Mucosa of stomach (tissue), 1 donor: ENCODE measurements around the gene MTAP.

Source experiments
- H3K27me3 ChIP-seq: one replicate; pipeline ENCODE4 v1.7.0; 2013; ENCODE audit warnings: mild to moderate bottlenecking, low read length; ENCODE audit not compliant: control insufficient read depth, insufficient read depth
- H3K36me3 ChIP-seq: one replicate; pipeline ENCODE4 v1.7.0; 2013; ENCODE audit warnings: low read length; ENCODE audit not compliant: control insufficient read depth, insufficient read depth
- H3K4me1 ChIP-seq: one replicate; pipeline ENCODE4 v1.7.0; 2013; ENCODE audit warnings: mild to moderate bottlenecking, low read length; ENCODE audit not compliant: control insufficient read depth, insufficient read depth
- H3K4me3 ChIP-seq: one replicate; pipeline ENCODE4 v1.7.0; 2013; ENCODE audit warnings: low read length
- H3K9ac ChIP-seq: one replicate; pipeline ENCODE4 v1.7.0; 2013; ENCODE audit warnings: mild to moderate bottlenecking, low read length, moderate library complexity
- H3K9me3 ChIP-seq: one replicate; pipeline ENCODE4 v1.7.0; 2013; ENCODE audit warnings: mild to moderate bottlenecking, low read length, moderate library complexity; ENCODE audit not compliant: control insufficient read depth
- donor health status: Pancreatic carcinoma.

Gene MTAP

GRCh38 chr9:21862871-21863270 is 60.4 kb downstream of the MTAP start:
- Histone ChIP-seq H3K4me1 (no peaks in the 10 kb centered on the region), H3K9ac (no peak overlapping the region), H3K36me3 (no peaks in the 10 kb centered on the region), H3K4me3 (no peak overlapping the region), H3K9me3 (no peaks in the 10 kb centered on the region), H3K27me3 (no peaks in the 10 kb centered on the region)

- Histone ChIP-seq H3K4me1 (no peaks in the 10 kb centered on the region), H3K36me3 (no peaks in the 10 kb centered on the region)
Observed at GRCh38 chr9:21864505-21864904, 62.1 kb downstream of the MTAP start.

DNA sequence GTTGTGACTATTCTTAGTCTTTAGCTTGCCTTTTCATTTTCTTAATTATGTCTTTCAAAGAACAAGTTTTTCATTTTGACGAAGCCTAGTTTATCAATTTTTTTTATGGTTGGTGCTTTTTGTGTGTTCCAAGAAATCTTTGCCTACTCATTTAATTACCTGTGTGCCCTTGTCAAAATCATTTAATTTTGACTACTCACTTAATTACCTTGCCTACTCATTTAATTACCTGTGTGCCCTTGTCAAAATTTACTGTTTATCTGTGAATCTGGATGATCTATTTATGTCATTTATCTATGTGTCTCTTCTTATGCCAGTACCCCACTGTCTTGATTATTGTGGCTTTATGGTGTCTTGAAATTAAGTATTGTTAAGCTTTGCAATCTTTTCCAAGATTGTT is 63.9 kb downstream of the MTAP start:
- H3K4me1 ChIP-seq: no peaks in the 10 kb centered on the region
- no peaks in the 10 kb centered on the region for H3K27me3 ChIP-seq
- H3K36me3 ChIP-seq: no peaks in the 10 kb centered on the region
- H3K9ac ChIP-seq: no peak overlapping the region
- no peaks in the 10 kb centered on the region for H3K9me3 ChIP-seq
- no peak overlapping the region for H3K4me3 ChIP-seq

More at GRCh38 chr9:21864505-21864904, 62.1 kb downstream of the MTAP start:
- Histone ChIP-seq H3K9ac (no peak overlapping the region), H3K27me3 (no peaks in the 10 kb centered on the region), H3K4me3 (no peak overlapping the region), H3K9me3 (no peaks in the 10 kb centered on the region)

GRCh38 chr9:21871256-21871975 is 69.0 kb downstream of the MTAP start:
- Histone ChIP-seq H3K27me3 (no peaks in the 10 kb centered on the region), H3K9me3 (no peaks in the 10 kb centered on the region), H3K9ac (no peak overlapping the region), H3K36me3 (no peaks in the 10 kb centered on the region), H3K4me1 (no peaks in the 10 kb centered on the region), H3K4me3 (no peak overlapping the region)

GRCh38 chr9:21872696-21873095 is 70.3 kb downstream of the MTAP start:
- no peak overlapping the region for H3K9ac ChIP-seq
- no peak overlapping the region for H3K4me3 ChIP-seq
- H3K9me3 ChIP-seq: no peaks in the 10 kb centered on the region
- H3K27me3 ChIP-seq: no peaks in the 10 kb centered on the region
- H3K4me1 ChIP-seq: no peaks in the 10 kb centered on the region
- no peaks in the 10 kb centered on the region for H3K36me3 ChIP-seq

DNA sequence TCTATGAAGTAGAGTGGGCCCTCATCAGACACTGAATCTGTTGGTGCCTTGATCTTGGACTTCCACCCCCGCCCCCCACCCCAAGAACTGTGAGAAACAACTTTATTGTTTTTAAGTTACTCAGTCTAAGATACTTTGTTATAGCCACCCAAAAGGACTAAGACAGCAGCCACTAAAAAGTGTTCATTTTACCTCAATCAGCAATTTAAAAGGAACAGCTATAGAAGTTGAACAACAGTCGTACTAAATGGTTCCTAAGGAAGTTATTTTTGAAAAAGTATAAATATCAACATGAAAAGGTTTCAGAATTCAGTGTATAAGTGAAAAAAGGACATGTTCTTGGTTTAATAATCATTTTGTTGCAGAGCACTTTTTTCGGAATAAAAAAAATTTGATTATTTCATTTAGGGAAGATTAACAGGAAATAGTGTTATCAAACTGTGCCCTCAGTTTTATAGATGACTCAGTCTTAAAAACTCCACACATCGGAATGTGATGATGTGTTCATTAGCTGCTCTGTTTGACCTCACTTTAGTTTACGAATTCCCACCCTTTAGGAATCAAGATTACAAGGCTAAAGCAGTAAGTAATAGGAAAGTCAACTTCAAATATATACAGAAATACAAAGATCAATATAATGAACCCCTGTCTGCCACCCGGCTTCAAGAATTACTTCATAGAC is 71.2 kb downstream of the MTAP start:
- H3K36me3 ChIP-seq: no peaks in the 10 kb centered on the region
- H3K9ac ChIP-seq: no peak overlapping the region
- no peaks in the 10 kb centered on the region for H3K27me3 ChIP-seq
- H3K4me1 ChIP-seq: no peaks in the 10 kb centered on the region
- no peak overlapping the region for H3K4me3 ChIP-seq
- no peaks in the 10 kb centered on the region for H3K9me3 ChIP-seq

DNA sequence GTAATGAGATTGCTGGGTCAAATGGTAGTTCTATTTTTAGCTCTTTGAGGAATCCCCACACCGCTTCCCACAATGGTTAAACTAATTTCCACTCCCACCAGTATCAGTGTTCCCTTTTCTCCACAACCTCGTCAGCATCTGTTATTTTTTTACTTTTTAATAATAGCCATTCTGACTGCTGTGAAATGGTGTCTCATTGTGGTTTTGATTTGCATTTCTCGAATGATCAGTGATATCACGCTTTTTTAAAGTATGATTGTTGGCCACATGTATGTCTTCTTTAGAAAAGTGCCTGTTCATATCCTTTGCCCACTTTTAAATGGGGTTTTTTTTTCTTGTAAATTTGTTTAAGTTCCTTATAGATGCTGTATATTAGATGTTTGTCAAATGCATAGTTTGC is 73.5 kb downstream of the MTAP start:
- H3K4me1 ChIP-seq: no peaks in the 10 kb centered on the region
- H3K27me3 ChIP-seq: no peaks in the 10 kb centered on the region
- H3K36me3 ChIP-seq: no peaks in the 10 kb centered on the region
- H3K4me3 ChIP-seq: no peak overlapping the region
- no peaks in the 10 kb centered on the region for H3K9me3 ChIP-seq
- H3K9ac ChIP-seq: no peak overlapping the region

DNA sequence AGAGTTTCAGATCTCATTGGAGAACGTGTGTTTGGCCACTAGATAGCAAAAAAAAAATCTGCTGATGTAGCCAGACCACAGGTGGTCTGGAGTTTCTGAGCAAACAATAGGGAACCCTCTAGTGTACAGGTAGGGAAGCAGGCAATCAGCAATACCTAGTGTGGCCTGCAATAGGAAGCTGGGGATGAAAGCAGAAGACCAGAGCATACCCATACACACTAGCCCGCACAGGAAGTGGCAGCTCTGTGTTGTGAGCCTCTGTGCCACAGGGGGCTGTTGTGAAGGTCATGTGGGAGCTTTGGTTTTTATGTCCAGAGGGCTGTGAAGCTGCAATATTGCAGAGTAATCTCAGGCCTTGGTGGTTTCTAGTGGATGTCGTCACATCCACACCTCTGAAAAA is 81.2 kb downstream of the MTAP start:
- H3K9me3 ChIP-seq: no peaks in the 10 kb centered on the region
- H3K27me3 ChIP-seq: no peaks in the 10 kb centered on the region
- H3K4me1 ChIP-seq: no peaks in the 10 kb centered on the region
- no peaks in the 10 kb centered on the region for H3K36me3 ChIP-seq
- no peak overlapping the region for H3K9ac ChIP-seq
- H3K4me3 ChIP-seq: no peak overlapping the region

DNA sequence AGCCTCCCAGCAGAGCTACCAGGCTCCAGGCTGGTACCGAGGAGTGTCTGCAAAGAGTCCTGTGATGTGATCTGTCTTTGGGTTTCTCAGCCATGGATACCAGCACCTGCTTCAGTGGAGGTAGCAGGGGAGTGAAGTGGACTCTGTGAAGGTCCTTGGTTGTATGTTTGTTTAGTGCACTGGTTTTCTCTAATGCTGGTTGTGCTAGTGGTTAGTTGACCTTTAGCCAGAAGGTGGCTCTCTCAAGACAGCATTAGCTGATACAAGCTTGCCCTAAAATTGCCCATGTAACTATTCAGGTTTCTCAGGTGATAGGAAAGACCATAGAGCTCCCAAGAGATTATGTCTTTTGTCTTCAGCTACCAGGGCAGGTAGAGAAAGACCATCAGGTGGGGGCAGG is 87.2 kb downstream of the MTAP start:
- no peak overlapping the region for H3K9ac ChIP-seq

GRCh38 chr9:21890696-21891095 is 88.3 kb downstream of the MTAP start:
- Histone ChIP-seq H3K27me3 (no peaks in the 10 kb centered on the region), H3K36me3 (no peaks in the 10 kb centered on the region), H3K4me1 (no peaks in the 10 kb centered on the region), H3K9me3 (no peaks in the 10 kb centered on the region), H3K4me3 (no peak overlapping the region), H3K9ac (no peak overlapping the region)

More for the DNA sequence above, 87.2 kb downstream of the MTAP start:
- no peaks in the 10 kb centered on the region for H3K27me3 ChIP-seq
- H3K36me3 ChIP-seq: no peaks in the 10 kb centered on the region
- no peak overlapping the region for H3K4me3 ChIP-seq
- H3K4me1 ChIP-seq: no peaks in the 10 kb centered on the region
- no peaks in the 10 kb centered on the region for H3K9me3 ChIP-seq

- no peaks in the 10 kb centered on the region for H3K36me3 ChIP-seq
- H3K4me1 ChIP-seq: no peaks in the 10 kb centered on the region
- no peak overlapping the region for H3K9ac ChIP-seq
- H3K9me3 ChIP-seq: no peaks in the 10 kb centered on the region
- H3K4me3 ChIP-seq: no peak overlapping the region
- H3K27me3 ChIP-seq: no peaks in the 10 kb centered on the region
Observed at GRCh38 chr9:21901546-21901945, 99.1 kb downstream of the MTAP start.

- H3K9ac ChIP-seq: no peak overlapping the region
- H3K4me3 ChIP-seq: no peak overlapping the region
- no peaks in the 10 kb centered on the region for H3K9me3 ChIP-seq
- H3K27me3 ChIP-seq: no peaks in the 10 kb centered on the region
- no peaks in the 10 kb centered on the region for H3K4me1 ChIP-seq
- H3K36me3 ChIP-seq: no peaks in the 10 kb centered on the region
Observed at GRCh38 chr9:21902136-21902535, 99.7 kb downstream of the MTAP start.
